Fibroblast of lung (primary cell): ENCODE measurements around the gene RNASEH2B.

Experiments used
- EZH2 ChIP-seq: IDR thresholded peaks from 2 replicates; pipeline ENCODE4 v1.5.1; 2012; ENCODE audit warnings: low read length, control low read depth, mild to moderate bottlenecking; ENCODE audit errors: missing control alignments
- TF ChIP-seq, protein P1 (sequence below), 2 donors: IDR thresholded peaks in 1 of 2; conservative IDR thresholded peaks in 1 of 2; 1 replicate in 1 of 2; 2 replicates in 1 of 2; pipeline ENCODE4 v1.5.1; 2011 to 2012; ENCODE audit warnings: low read length in 2 of 2, control low read depth in 1 of 2, inconsistent platforms in 1 of 2, low read depth in 1 of 2, mild to moderate bottlenecking in 1 of 2

GRCh38 chr13:51004918-51005460 lies 95.4 kb downstream of the RNASEH2B start:
- TF ChIP-seq, protein P1, sequence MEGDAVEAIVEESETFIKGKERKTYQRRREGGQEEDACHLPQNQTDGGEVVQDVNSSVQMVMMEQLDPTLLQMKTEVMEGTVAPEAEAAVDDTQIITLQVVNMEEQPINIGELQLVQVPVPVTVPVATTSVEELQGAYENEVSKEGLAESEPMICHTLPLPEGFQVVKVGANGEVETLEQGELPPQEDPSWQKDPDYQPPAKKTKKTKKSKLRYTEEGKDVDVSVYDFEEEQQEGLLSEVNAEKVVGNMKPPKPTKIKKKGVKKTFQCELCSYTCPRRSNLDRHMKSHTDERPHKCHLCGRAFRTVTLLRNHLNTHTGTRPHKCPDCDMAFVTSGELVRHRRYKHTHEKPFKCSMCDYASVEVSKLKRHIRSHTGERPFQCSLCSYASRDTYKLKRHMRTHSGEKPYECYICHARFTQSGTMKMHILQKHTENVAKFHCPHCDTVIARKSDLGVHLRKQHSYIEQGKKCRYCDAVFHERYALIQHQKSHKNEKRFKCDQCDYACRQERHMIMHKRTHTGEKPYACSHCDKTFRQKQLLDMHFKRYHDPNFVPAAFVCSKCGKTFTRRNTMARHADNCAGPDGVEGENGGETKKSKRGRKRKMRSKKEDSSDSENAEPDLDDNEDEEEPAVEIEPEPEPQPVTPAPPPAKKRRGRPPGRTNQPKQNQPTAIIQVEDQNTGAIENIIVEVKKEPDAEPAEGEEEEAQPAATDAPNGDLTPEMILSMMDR (conservative IDR thresholded peaks at IDR 0.05 in 1 of 2, IDR thresholded peaks at IDR 0.05 in 1 of 2; ENCODE audit: low read depth in 1 of 2, low read length in 2 of 2) = no peak
- TF ChIP-seq EZH2 = no peak
